ENCODE data around the gene SAMD14. TPM values are rescaled to one million over a fixed set of nuclear protein-coding genes. Genes with fewer than 3 reads are reported as not detected.

Gene SAMD14
- total and polyA plus RNA-seq, 2 of the 4 experiments (the other 2 are of a cell fraction), result 1.4 to 6.2 TPM

DNA sequence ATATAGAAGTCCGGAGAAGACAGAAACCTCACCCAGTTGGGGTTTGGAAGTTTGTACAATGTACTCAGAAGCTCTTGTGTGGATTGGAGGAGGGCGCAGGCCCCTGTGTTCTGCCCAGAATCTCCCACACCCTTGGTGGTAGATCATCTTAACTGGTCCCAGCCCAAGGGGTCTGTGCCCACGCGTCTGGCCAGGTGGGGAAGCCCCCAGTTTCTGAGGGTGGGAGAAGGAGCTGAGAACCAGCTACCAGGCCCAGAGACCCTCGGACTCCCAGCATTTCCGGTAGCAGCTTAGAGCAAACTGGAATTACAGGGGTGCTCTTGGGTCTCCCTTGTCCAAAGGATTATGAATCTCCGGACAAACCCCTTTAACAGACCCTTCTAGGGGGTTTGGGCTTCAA is 22.8 kb upstream of the SAMD14 start:
- no peak overlapping the region for H2AFZ ChIP-seq (replicated peaks; ENCODE audit: low read length, poor library complexity)
- H3K18ac ChIP-seq (ENCODE audit: low read depth, low read length), result no peak overlapping the region
- no peak overlapping the region for H3K4me2 ChIP-seq (ENCODE audit: low read depth, low read length)
- peak overlapping the region; percentile 88; the same call in 1 of the 2 replicates for H2BK20ac ChIP-seq (ENCODE audit: low read depth, low read length)
- POLR2A ChIA-PET (ENCODE audit: unreplicated experiment), result interaction anchor here (0.5 to 0.8 kb wide), 2 partner anchors 48 to 103 kb away, joined by 3 to 9 read pairs; no protein-coding TSS in a partner anchor
- H2BK5ac ChIP-seq (ENCODE audit: low read depth, low read length, poor library complexity, severe bottlenecking), result no peak overlapping the region
- no peak for TF ChIP-seq CHD1 (IDR thresholded peaks at IDR 0.05; ENCODE audit: low read depth, low read length)
- no peak for TF ChIP-seq MAZ (IDR thresholded peaks at IDR 0.05; ENCODE audit: borderline replicate concordance, low read depth, low read length)
- TF ChIP-seq, protein P1, sequence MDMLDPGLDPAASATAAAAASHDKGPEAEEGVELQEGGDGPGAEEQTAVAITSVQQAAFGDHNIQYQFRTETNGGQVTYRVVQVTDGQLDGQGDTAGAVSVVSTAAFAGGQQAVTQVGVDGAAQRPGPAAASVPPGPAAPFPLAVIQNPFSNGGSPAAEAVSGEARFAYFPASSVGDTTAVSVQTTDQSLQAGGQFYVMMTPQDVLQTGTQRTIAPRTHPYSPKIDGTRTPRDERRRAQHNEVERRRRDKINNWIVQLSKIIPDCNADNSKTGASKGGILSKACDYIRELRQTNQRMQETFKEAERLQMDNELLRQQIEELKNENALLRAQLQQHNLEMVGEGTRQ (IDR thresholded peaks at IDR 0.05; ENCODE audit: low read depth, low read length), result no peak
- TF ChIP-seq MAFK (IDR thresholded peaks at IDR 0.05; ENCODE audit: low read depth, low read length), result no peak
- no peak for TF ChIP-seq FOS (IDR thresholded peaks at IDR 0.05; ENCODE audit: low read depth, low read length)
- no peak for TF ChIP-seq POLR2A (IDR thresholded peaks at IDR 0.05; ENCODE audit: low read depth, low read length)
- TF ChIP-seq NFE2L2 (IDR thresholded peaks at IDR 0.05; ENCODE audit: low read depth, low read length), result no peak
- no peak for TF ChIP-seq CEBPB (IDR thresholded peaks at IDR 0.05; ENCODE audit: low read depth, low read length)
- in situ Hi-C loops (cut with MboI; ENCODE audit: low sequenced_read_pairs) (no loop called here), dilution Hi-C loops (cut with HindIII; ENCODE audit: low sequenced_read_pairs, unreplicated experiment) (no loop called here), intact Hi-C loops (cut with micrococcal nuclease) (no loop called here)
- H3K4ac ChIP-seq (ENCODE audit: low read depth, low read length), result peak overlapping the region; percentile 100
- H2BK15ac ChIP-seq (ENCODE audit: low read depth, low read length), result peak overlapping the region; percentile 91; the same call in 1 of the 3 replicates
- ATAC-seq (ENCODE audit: low read depth) (no peak), DNase-seq (no peak)
- H2AK5ac ChIP-seq (ENCODE audit: low read depth, low read length), result peak overlapping the region; percentile 99
- H2AK9ac ChIP-seq (replicated peaks; ENCODE audit: low read depth, low read length, poor library complexity), result peak overlapping the region; percentile 97
- no peak overlapping the region for H3K23ac ChIP-seq (ENCODE audit: low read depth, low read length)
- no peaks in the 10 kb centered on the region for H3K36me3 ChIP-seq (ENCODE audit: control insufficient read depth, insufficient read depth, low read length)
- no CpG with 5 or more reads among the region's 7 CpGs for WGBS, 2 experiments (ENCODE audit: extremely low coverage in 2 of 2, insufficient read length in 1 of 2)
- H3K9me3 ChIP-seq (ENCODE audit: control insufficient read depth, insufficient read depth, low read length), result no peaks in the 10 kb centered on the region
- no peaks in the 10 kb centered on the region for H3K27me3 ChIP-seq (ENCODE audit: control insufficient read depth, insufficient read depth, low read length)
- 0 out of 2 replicates have a peak overlapping the region, but pooled peaks have one; percentile 93 for H3K9ac ChIP-seq (ENCODE audit: low read depth, low read length)
- peak overlapping the region; percentile 96 to 100; a peak in 3 of 4 replicates for H4K8ac ChIP-seq (ENCODE audit: low read depth in 2 of 2, low read length in 2 of 2)
- no peak overlapping the region for H3K27ac ChIP-seq (ENCODE audit: insufficient read depth, low read length)
- peaks cover 10% of the 10 kb centered on the region for H3K4me1 ChIP-seq (ENCODE audit: control insufficient read depth, insufficient read depth, low read length)
- peaks cover 4% of the 10 kb centered on the region; the same call in 1 of the 2 replicates for H3K9me1 ChIP-seq (ENCODE audit: insufficient read depth, low read length)
- no peak overlapping the region for H3K4me3 ChIP-seq (ENCODE audit: insufficient read depth, low read depth, low read length)
- peaks cover 0 to 34% of the 10 kb centered on the region in 2 experiments; a peak in 2 of 4 replicates for H3K79me1 ChIP-seq (ENCODE audit: low read depth in 1 of 2, low read length in 2 of 2)
- no peak overlapping the region; the same call in 1 of the 2 replicates for H3K14ac ChIP-seq (replicated peaks; ENCODE audit: low read depth, low read length)
- H2BK120ac ChIP-seq (ENCODE audit: low read depth, low read length), result peak overlapping the region; percentile 98; the same call in 1 of the 2 replicates
- peak overlapping the region; percentile 99; the same call in 1 of the 2 replicates for H4K91ac ChIP-seq (ENCODE audit: insufficient read depth, low read depth, low read length)
- no peak overlapping the region for H3K56ac ChIP-seq (ENCODE audit: extremely low read depth, insufficient read depth, low read length)
- no peak overlapping the region for H4K5ac ChIP-seq (ENCODE audit: low read depth, low read length)
- BruUV-seq (replicated peaks), result no TSS peak
- CTCF ChIA-PET, result interaction anchor here (1.2 kb wide), 1 partner anchor 209 kb away, joined by 3 read pairs; no protein-coding TSS in a partner anchor
- peaks cover 15% of the 10 kb centered on the region for H4K20me1 ChIP-seq (ENCODE audit: insufficient read depth, low read length)
